Measurements from ENCODE around the gene APBA2. TPM values are rescaled to one million over a fixed set of nuclear protein-coding genes. Genes with fewer than 3 reads are reported as not detected.
"Not testable (repeated sequence)": the region's sequence is repeated elsewhere in the genome, so short reads cannot be mapped to it uniquely, and the experiment has no call there.

The APBA2 gene
- total RNA-seq, 1 donor from 2014 or later: 3.8 TPM

- H3K9me3 ChIP-seq: no peaks in the 10 kb centered on the region
- peak in 1 of 2 donors; percentile 6 for ATAC-seq
- intact Hi-C loops (cut with DNase I): no loop called here
- no peaks in the 10 kb centered on the region for H3K36me3 ChIP-seq
- DNase-seq: peak; percentile 10
- peaks cover 4% of the 10 kb centered on the region for H3K4me1 ChIP-seq
- peaks cover 32% of the 10 kb centered on the region for H3K27me3 ChIP-seq (ENCODE audit: low read depth)
- TF ChIP-seq CTCF (IDR thresholded peaks at IDR 0.05): no peak
- peak overlapping the region; percentile 52 for H3K4me3 ChIP-seq
- no peak overlapping the region for H3K27ac ChIP-seq
These were observed 911 bp downstream of the APBA2 start for GRCh38 chr15:28886431-28887338.

GRCh38 chr15:28887339-28888174, 1.8 kb downstream of the APBA2 start:
- intact Hi-C loops (cut with DNase I): no loop called here
- Histone ChIP-seq H3K4me3 (no peak overlapping the region), H3K27me3 (ENCODE audit: low read depth) (peaks cover 32% of the 10 kb centered on the region), H3K4me1 (peaks cover 4% of the 10 kb centered on the region), H3K27ac (no peak overlapping the region), H3K9me3 (no peaks in the 10 kb centered on the region), H3K36me3 (no peaks in the 10 kb centered on the region)
- DNase-seq (peak; percentile 30), ATAC-seq (no peak)
- TF ChIP-seq CTCF (IDR thresholded peaks at IDR 0.05): no peak

GRCh38 chr15:28888302-28888894, 2.6 kb downstream of the APBA2 start:
- peak; percentile 45 for DNase-seq
- Histone ChIP-seq H3K4me3 (no peak overlapping the region), H3K27me3 (ENCODE audit: low read depth) (peaks cover 32% of the 10 kb centered on the region), H3K36me3 (no peaks in the 10 kb centered on the region), H3K4me1 (peaks cover 4% of the 10 kb centered on the region), H3K27ac (no peak overlapping the region), H3K9me3 (no peaks in the 10 kb centered on the region)
- intact Hi-C loops (cut with DNase I): no loop called here
- no peak for TF ChIP-seq CTCF (IDR thresholded peaks at IDR 0.05)
- ATAC-seq: no peak

- H3K27ac ChIP-seq: no peak overlapping the region
- H3K9me3 ChIP-seq: no peaks in the 10 kb centered on the region
- no peak for TF ChIP-seq CTCF (IDR thresholded peaks at IDR 0.05)
- ATAC-seq (no peak), DNase-seq (peak; percentile 20)
- intact Hi-C loops (cut with DNase I): no loop called here
- no peaks in the 10 kb centered on the region for H3K36me3 ChIP-seq
- H3K4me1 ChIP-seq: peaks cover 4% of the 10 kb centered on the region
- no peak overlapping the region for H3K4me3 ChIP-seq
- peaks cover 32% of the 10 kb centered on the region for H3K27me3 ChIP-seq (ENCODE audit: low read depth)
These were observed 3.1 kb downstream of the APBA2 start for GRCh38 chr15:28888900-28889299.

GRCh38 chr15:28889346-28889745, 3.6 kb downstream of the APBA2 start:
- Histone ChIP-seq H3K9me3 (no peaks in the 10 kb centered on the region), H3K27me3 (ENCODE audit: low read depth) (peaks cover 31% of the 10 kb centered on the region), H3K4me3 (no peak overlapping the region), H3K27ac (no peak overlapping the region), H3K4me1 (peaks cover 4% of the 10 kb centered on the region), H3K36me3 (no peaks in the 10 kb centered on the region)
- DNase-seq (no peak), ATAC-seq (no peak)
- no peak for TF ChIP-seq CTCF (IDR thresholded peaks at IDR 0.05)
- intact Hi-C loops (cut with DNase I): no loop called here

GRCh38 chr15:28889871-28890270, 4.1 kb downstream of the APBA2 start:
- ATAC-seq; DNase-seq; H3K4me1 ChIP-seq; intact Hi-C loops (cut with DNase I); H3K9me3 ChIP-seq; H3K36me3 ChIP-seq; H3K27ac ChIP-seq; H3K4me3 ChIP-seq: not testable (repeated sequence)
- peaks cover 26% of the 10 kb centered on the region for H3K27me3 ChIP-seq (ENCODE audit: low read depth)

- H3K4me1 ChIP-seq; ATAC-seq; DNase-seq; H3K36me3 ChIP-seq; H3K9me3 ChIP-seq; H3K4me3 ChIP-seq; intact Hi-C loops (cut with DNase I); H3K27ac ChIP-seq: not testable (repeated sequence)
- H3K27me3 ChIP-seq (ENCODE audit: low read depth): peaks cover 21% of the 10 kb centered on the region
These were observed 4.5 kb downstream of the APBA2 start for GRCh38 chr15:28890291-28890690.

Data from lower lobe of right lung (tissue), 2 donors.